B cell (primary cell): Measurements from ENCODE around the gene PFDN5. TPM values are rescaled to one million over a fixed set of nuclear protein-coding genes. Genes with fewer than 3 reads are reported as not detected.

Experiments used
- ATAC-seq: fragments of 200-7000 bp; cut with Tn5 transposase; one replicate; pipeline ENCODE4 v1.10.0; 2021; ENCODE audit warnings: low read depth, mild to moderate bottlenecking, moderate number of reproducible peaks, moderate library complexity
- CTCF ChIA-PET: fragments of 350-600 bp; sonication (Branson Sonifier 250); formaldehyde crosslinking; loops from one replicate; lab custom pipeline; 2021; ENCODE audit warnings: antibody characterized with exemption, inconsistent platforms; lab: Charles Lee
- POLR2A ChIA-PET: fragments of 350-600 bp; sonication (Branson Sonifier 250); formaldehyde crosslinking; loops from one replicate; lab custom pipeline; 2021; ENCODE audit warnings: antibody characterized with exemption; lab: Charles Lee
- DNase-seq: peaks from one replicate; pipeline ENCODE4 v3.0.0; 2013
- H2AFZ ChIP-seq: 2 replicates; pipeline ENCODE4 v1.6.1; 2012; ENCODE audit warnings: mild to moderate bottlenecking, low read depth, low read length; ENCODE audit not compliant: insufficient read depth, poor library complexity, severe bottlenecking
- H3K27ac ChIP-seq, 2 donors: 1 replicate in 1 of 2; 2 replicates in 1 of 2; pipeline ENCODE4 v1.5.1; 2012 to 2013; ENCODE audit warnings: low read length in 2 of 2, mild to moderate bottlenecking in 2 of 2, moderate library complexity in 1 of 2
- H3K27me3 ChIP-seq, 4 experiments: fragments of 200-600 bp in 1 of 4; sonication (generic) in 1 of 4; replicated peaks in 1 of 4; 1 replicate in 2 of 4; 2 replicates in 2 of 4; pipeline versions ENCODE4 v1.6.1 to v1.7.0; 2013 to 2016; ENCODE audit warnings: low read length in 3 of 4, mild to moderate bottlenecking in 2 of 4, mixed read lengths in 1 of 4, moderate library complexity in 1 of 4; ENCODE audit not compliant: insufficient read depth in 4 of 4, control insufficient read depth in 3 of 4; ENCODE audit errors: control extremely low read depth in 1 of 4
- H3K36me3 ChIP-seq, 2 experiments: replicated peaks in 1 of 2; 1 replicate in 1 of 2; 2 replicates in 1 of 2; pipeline versions ENCODE4 v1.6.1 to v1.7.1; 2013; ENCODE audit warnings: low read length in 1 of 2; ENCODE audit not compliant: insufficient read depth in 2 of 2, control insufficient read depth in 1 of 2; ENCODE audit errors: control extremely low read depth in 1 of 2, extremely low read depth in 1 of 2
- H3K4me1 ChIP-seq, 2 donors: fragments of 200-600 bp in 1 of 2; sonication (generic) in 1 of 2; 1 replicate in 1 of 2; 2 replicates in 1 of 2; pipeline versions ENCODE4 v1.5.1 to v1.6.1; 2013 to 2017; ENCODE audit warnings: low read length in 2 of 2; ENCODE audit not compliant: control insufficient read depth in 2 of 2, insufficient read depth in 2 of 2
- H3K4me2 ChIP-seq: replicated peaks from 2 replicates; pipeline ENCODE3; 2012; ENCODE audit warnings: mild to moderate bottlenecking, low read depth, low read length; ENCODE audit not compliant: poor library complexity, severe bottlenecking
- H3K4me3 ChIP-seq, 5 experiments: fragments of 200-600 bp in 1 of 5; sonication (generic) in 1 of 5; 1 replicate in 3 of 5; 2 replicates in 2 of 5; pipeline versions ENCODE4 v1.5.1 to v1.7.0; 2011 to 2016; ENCODE audit warnings: low read length in 4 of 5, mild to moderate bottlenecking in 4 of 5, low read depth in 2 of 5, control low read depth in 1 of 5, moderate library complexity in 1 of 5; ENCODE audit not compliant: insufficient read depth in 1 of 5; ENCODE audit errors: control extremely low read depth in 1 of 5, extremely low read depth in 1 of 5
- H3K79me2 ChIP-seq: fragments of 200-600 bp; sonication (generic); one replicate; pipeline ENCODE4 v1.6.0; 2016; ENCODE audit warnings: low read length; ENCODE audit not compliant: control insufficient read depth, insufficient read depth
- H3K9ac ChIP-seq: fragments of 200-600 bp; sonication (generic); 2 replicates; pipeline ENCODE4 v1.6.1; 2017; ENCODE audit warnings: mild to moderate bottlenecking, low read length, moderate library complexity
- H3K9me3 ChIP-seq, 3 donors: one replicate each; pipeline versions ENCODE4 v1.6.1 to v1.7.1; 2013; ENCODE audit warnings: low read length in 2 of 3; ENCODE audit not compliant: control insufficient read depth in 2 of 3, insufficient read depth in 1 of 3; ENCODE audit errors: control extremely low read depth in 1 of 3
- H4K20me1 ChIP-seq: 2 replicates; pipeline ENCODE4 v1.6.0; 2012; ENCODE audit warnings: mild to moderate bottlenecking, low read length; ENCODE audit not compliant: insufficient read depth, control insufficient read depth, poor library complexity, severe bottlenecking
- H3K27ac Mint-ChIP-seq: one replicate; pipeline ENCODE4 v1.8.0; 2021; ENCODE audit warnings: mixed read lengths
- H3K27me3 Mint-ChIP-seq: one replicate; pipeline ENCODE4 v1.8.0; 2021; ENCODE audit warnings: mixed read lengths
- H3K4me1 Mint-ChIP-seq: one replicate; pipeline ENCODE4 v1.8.0; 2021; ENCODE audit warnings: mixed read lengths
- H3K4me3 Mint-ChIP-seq: one replicate; pipeline ENCODE4 v1.8.0; 2021; ENCODE audit warnings: mixed read lengths
- H3K9me3 Mint-ChIP-seq: one replicate; pipeline ENCODE4 v1.8.0; 2022; ENCODE audit warnings: mixed read lengths; ENCODE audit not compliant: insufficient read depth
- CTCF ChIP-seq: fragments of 200-600 bp; IDR thresholded peaks from one replicate; pipeline ENCODE4 v1.8.0; 2022; ENCODE audit warnings: antibody characterized with exemption, mild to moderate bottlenecking
- EZH2 ChIP-seq: IDR thresholded peaks from 2 replicates; pipeline ENCODE4 v1.6.1; 2012; ENCODE audit warnings: borderline replicate concordance, low read depth, mild to moderate bottlenecking, moderate library complexity, low read length; ENCODE audit not compliant: insufficient read depth, poor library complexity, severe bottlenecking
- whole genome bisulfite sequencing: methylation state at CpG from one replicate; pipeline ENCODE4 v1.1.5; 2013; ENCODE audit warnings: missing lambda C conversion rate; ENCODE audit not compliant: insufficient coverage; 5-methylcytosine and 5-hydroxymethylcytosine counted together
- intact Hi-C: fragments of 100-400 bp; cut with micrococcal nuclease; formaldehyde crosslinking; loops from one replicate; pipeline ENCODE4 v1.10.0; 2022
- polyA plus RNA-seq: library from polyadenylated mRNA; depleted of rRNA; stranded (reverse); fragments of >200 nt; gene quantifications from 2 replicates; pipeline ENCODE4 v1.2.3, GENCODE V29; 2012
- total RNA-seq, 2 donors: library from RNA; stranded (reverse); fragments of 120-200 nt in 1 of 2; gene quantifications; 1 replicate in 1 of 2; 2 replicates in 1 of 2; pipeline versions ENCODE4 v1.2.3 to v1.2.4, GENCODE V29; 2013 to 2022

The PFDN5 gene
- total and polyA plus RNA-seq, 2 donors (not counting 1 experiment from before 2014, with no cell fraction given) = 654 to 1,584 TPM

- Mint-ChIP-seq H3K9me3 (no peaks in the 10 kb centered on the region), H3K27me3 (no peaks in the 10 kb centered on the region), H3K27ac (no peak overlapping the region), H3K4me3 (no peak overlapping the region), H3K4me1 (peaks cover 18% of the 10 kb centered on the region)
- Histone ChIP-seq H3K36me3 (no peaks in the 10 kb centered on the region), H3K4me1 (peaks cover 5 to 7% of the 10 kb centered on the region in 2 donors), H2AFZ (no peak overlapping the region), H3K9me3 (no peaks in the 10 kb centered on the region), H3K4me2 (no peak overlapping the region), H4K20me1 (no peaks in the 10 kb centered on the region), H3K27me3 (no peaks in the 10 kb centered on the region), H3K79me2 (peaks cover 12% of the 10 kb centered on the region), H3K9ac (no peak overlapping the region), H3K27ac (no peak overlapping the region), H3K4me3 (no peak overlapping the region)
- intact Hi-C loops = no loop called here
- CTCF ChIA-PET = interaction anchor here (1.0 to 24.0 kb wide), 9 partner anchors 20 to 225 kb away, joined by 3 to 721 read pairs (median 4); partner anchors contain the start of genes AAAS, CSAD, ESPL1 and ITGB7
- WGBS = 89% methylated on average over 6 of the region's 9 CpGs
- ATAC-seq = no peak
- no peak for DNase-seq
- POLR2A ChIA-PET = interaction anchor here (1.0 to 2.0 kb wide), 2 partner anchors 33 to 77 kb away, joined by 3 to 5 read pairs; no protein-coding TSS in a partner anchor
- TF ChIP-seq CTCF (no peak), EZH2 (no peak)
Observed at GRCh38 chr12:53290661-53291060, 4.7 kb upstream of the PFDN5 start.

GRCh38 chr12:53292426-53292825 is 2.9 kb upstream of the PFDN5 start:
- Histone ChIP-seq H3K9ac (no peak overlapping the region), H3K4me1 (peaks cover 18 to 21% of the 10 kb centered on the region in 2 donors), H4K20me1 (peaks cover 12% of the 10 kb centered on the region), H3K4me2 (no peak overlapping the region), H3K9me3 (no peaks in the 10 kb centered on the region), H3K4me3 (no peak overlapping the region), H3K79me2 (peaks cover 30% of the 10 kb centered on the region), H3K27ac (no peak overlapping the region), H3K27me3 (no peaks in the 10 kb centered on the region), H3K36me3 (peaks cover 0 to 7% of the 10 kb centered on the region in 2 experiments), H2AFZ (no peak overlapping the region)
- Mint-ChIP-seq H3K4me3 (no peak overlapping the region), H3K4me1 (peaks cover 32% of the 10 kb centered on the region), H3K27ac (no peak overlapping the region), H3K9me3 (no peaks in the 10 kb centered on the region), H3K27me3 (no peaks in the 10 kb centered on the region)
- ChIA-PET CTCF (interaction anchor here (0.6 to 24.0 kb wide), 8 partner anchors 24 to 134 kb away, joined by 3 to 721 read pairs (median 32); partner anchors contain the start of genes AAAS, ESPL1 and ITGB7), POLR2A (no interaction called here)
- TF ChIP-seq EZH2 = no peak
- no peak for TF ChIP-seq CTCF
- DNase-seq (no peak), ATAC-seq (no peak)
- intact Hi-C loops = no loop called here
